Measurements from ENCODE around the gene PFDN1. TPM values are rescaled to one million over a fixed set of nuclear protein-coding genes. Genes with fewer than 3 reads are reported as not detected.

PFDN1 gene
- total RNA-seq, 1 donor from 2014 or later, result 41.5 TPM

DNA sequence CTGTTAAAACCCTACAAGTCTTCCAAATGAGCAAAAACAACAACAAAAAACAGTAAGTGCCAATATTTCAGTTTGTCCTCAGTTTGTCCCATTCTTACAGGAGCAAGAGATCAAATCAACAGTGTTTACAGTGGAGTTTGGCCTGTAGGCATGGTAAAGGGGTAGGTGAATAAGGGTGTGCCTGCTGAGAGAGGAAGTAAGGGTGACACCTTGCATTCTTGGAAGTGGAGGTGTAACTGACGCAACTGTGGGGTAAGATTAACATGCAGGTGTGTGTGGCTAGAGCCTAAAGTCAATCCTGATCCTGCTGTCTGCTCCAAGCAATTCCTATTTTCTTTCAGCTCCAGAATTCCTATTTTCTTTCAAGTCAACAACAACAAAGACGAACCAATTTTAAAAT lies 43.4 kb downstream of the PFDN1 start:
- no peak for DNase-seq (ENCODE audit: low spot score)

DNA sequence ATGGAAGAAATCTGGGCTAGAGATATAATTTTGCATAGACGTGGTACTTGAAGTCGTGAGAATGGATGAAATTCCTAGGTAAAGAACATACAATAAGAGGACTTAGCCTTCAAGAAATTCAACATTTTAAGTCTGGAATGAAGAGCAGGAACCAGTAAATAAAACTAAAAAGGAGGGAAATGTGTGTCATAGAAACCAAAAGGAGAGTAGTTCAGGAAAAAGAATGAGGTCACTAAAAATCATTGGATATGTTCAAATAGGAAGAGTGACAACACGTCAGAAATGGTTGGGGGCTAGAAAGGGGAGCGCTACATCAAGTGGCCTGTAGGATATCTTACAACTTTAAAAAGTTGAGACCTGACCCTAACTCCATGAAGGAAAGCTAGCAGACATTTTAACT lies 44.0 kb downstream of the PFDN1 start:
- DNase-seq (ENCODE audit: low spot score), result no peak

DNA sequence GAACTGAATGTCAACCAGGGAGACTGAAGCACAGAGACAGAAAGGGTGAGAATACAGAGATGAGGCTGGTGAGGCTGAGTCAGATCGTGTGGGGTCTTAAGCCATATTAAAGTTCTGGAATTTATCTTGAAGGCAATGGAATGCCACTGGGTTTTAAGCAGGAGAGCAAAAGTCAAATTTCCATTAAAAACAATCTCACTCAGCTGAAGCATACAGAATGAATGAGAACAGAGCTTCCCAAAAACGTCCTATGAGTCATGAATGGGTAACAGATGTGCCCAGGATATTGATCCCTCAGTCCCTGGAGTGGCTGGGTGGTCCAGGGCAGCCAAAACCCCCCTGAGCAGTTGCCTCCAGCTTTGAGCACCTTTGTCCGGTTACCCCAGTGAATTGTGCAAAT lies 44.9 kb downstream of the PFDN1 start:
- no peak for DNase-seq (ENCODE audit: low spot score)

DNA sequence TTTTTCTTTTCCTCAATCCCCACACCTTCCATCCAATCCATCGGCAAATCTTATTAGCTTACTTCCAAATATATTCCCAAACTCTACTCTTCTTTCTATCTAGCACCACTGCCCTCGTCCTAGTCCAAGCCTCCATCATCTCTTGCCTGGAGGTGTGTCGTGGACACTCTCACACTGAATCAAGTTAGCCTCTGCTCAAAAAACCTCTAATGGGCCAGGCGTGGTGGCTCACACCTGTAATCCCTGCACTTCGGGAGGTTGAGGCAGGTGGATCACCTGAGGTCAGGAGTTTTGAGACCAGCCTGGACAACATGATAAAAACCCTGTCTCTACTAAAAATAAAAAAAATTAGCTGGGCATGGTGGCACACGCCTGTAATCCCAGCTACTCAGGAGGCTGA lies 46.2 kb downstream of the PFDN1 start:
- DNase-seq (ENCODE audit: low spot score), result no peak

DNA sequence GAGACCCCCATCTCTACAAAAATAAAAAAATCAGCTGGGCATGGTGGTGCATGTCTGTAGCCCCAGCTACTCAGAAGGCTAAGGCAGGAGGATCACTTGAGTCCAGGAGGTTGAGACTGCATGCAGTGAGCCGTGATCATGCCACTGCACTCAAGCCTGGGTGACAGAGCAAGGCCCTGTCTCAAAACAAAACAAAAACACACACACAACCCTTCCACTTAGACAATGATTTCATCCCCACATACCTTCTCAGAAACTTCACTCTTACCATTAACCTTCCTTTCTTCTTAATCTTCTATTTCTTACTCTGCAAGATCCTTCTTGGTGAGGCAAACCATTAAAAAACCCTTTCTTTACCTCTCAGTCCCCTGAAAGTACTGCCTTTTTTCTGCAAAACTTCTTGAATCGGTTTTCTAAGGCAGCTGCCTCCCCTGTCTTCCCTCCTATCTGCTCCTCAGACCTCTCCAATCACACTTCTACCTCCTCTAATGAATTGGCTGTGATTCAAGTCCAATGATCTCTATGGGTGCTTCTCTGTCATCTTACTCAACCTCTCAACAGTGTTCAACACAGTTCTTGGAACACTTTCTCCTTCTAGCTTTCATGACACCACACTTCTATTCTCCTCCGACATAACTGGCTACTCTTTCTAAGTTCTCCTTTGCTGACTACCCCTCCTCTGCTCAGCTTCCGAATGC lies 47.3 kb downstream of the PFDN1 start:
- no peak for DNase-seq (ENCODE audit: low spot score)

DNA sequence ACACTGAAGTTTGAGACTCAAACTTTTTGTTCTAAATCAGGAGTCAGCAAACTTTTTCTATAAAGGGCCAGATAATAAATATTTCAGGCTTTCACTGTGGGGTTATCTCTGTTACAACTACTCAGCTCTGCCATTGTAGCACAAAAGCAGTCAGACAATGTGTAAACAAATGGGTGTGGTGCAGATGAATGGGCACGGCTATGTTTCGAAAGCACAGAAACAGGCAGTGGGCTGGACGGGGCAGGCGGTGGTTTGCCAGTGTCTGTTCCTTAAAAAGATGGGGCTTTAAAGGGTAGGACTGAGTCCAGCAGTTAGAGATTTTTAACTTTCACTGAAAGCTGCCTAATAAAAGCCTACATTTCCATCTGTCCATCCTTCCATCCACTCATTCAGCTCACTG lies 48.9 kb downstream of the PFDN1 start:
- peak; percentile 52 for DNase-seq (ENCODE audit: low spot score)

DNA sequence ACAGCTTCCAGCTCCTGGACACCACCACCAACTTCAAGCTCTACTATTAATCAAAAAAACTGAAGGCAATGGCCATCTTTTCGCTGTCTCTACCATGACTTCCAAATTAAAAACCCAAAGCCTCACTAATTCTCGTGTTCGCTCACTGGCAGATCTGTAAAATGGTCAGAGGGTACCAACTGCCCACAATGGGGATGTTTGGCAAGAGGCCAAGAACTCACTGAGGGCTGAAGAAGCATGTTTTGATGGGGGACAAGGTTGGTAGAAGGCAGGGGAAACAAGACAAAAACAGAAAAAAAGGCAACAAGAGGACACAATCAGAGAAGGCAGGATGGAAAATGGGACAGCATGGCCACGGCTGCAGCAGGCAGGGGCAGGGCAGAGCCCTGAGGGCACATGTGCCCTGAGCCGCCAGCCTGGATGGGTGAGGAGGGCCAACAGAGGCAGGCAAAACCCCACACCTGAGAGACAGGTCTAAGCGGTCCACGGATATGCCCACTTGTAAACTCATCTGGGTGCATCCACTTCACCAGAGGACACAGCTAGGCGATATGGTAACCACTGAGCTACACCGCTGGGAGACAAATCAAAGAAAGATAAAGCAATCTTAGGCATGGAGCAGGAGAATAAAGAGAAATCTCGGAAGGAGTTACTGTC lies 50.3 kb downstream of the PFDN1 start:
- no peak for DNase-seq (ENCODE audit: low spot score)

DNA sequence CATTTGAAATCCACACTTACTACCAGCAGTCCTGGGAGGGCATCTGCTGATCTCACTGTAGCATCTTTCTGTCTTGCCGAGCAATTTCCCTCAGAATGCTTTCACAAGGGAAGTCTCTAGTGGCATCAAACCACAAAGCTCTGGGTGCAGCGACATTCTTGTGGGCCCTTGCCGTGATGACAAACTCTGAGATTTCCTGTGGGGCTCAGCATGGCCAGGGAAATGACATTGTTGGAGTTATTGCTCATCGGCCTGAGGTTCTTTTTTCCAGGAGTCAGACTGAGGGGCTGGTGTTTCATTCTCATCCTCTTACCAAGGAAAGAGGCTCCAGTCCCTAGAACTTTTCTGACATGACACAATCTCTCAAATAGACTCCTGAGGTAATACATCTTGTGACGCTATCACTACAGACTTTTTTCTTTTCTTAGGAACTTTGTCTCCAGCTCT lies 51.4 kb downstream of the PFDN1 start:
- DNase-seq (ENCODE audit: low spot score), result no peak

DNA sequence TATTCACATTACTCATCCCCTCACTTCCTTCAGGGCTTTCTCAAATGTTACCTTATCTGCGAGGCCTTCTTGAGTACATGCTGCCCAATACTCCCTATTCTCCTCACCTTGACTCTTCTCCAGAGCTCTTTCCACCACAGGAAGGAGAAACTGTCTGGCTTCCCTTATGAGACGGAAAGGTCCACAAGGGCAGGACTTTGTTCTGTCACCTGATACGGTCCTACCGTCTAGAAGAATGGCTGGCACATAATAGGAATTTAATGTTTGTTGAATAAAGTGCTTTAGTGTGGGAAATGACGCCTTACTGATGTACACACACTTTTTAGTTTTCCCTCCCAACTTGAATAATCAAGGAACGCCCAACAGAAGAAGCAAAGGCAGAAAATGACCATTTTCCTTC lies 52.5 kb downstream of the PFDN1 start:
- no peak for DNase-seq (ENCODE audit: low spot score)

DNA sequence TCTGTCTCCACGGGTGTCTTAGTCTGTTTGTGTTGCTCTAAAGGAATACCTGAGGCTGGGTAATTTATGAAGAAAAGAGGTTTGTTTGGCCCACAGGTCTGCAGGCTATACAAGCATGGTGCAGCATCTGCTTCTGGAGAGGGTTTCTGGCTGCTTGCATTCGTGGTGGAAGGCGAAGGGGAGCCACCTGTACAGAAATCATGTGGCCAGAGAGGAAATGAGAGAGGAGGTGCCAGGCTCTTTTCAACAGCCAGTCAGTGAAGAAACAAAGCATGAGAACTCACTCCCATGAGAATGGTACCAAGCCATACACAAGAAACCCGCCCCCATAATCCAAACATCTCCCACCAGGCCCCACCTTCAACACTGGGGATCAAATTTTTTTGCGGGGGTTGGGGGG lies 53.4 kb downstream of the PFDN1 start:
- DNase-seq (ENCODE audit: low spot score), result no peak

DNA sequence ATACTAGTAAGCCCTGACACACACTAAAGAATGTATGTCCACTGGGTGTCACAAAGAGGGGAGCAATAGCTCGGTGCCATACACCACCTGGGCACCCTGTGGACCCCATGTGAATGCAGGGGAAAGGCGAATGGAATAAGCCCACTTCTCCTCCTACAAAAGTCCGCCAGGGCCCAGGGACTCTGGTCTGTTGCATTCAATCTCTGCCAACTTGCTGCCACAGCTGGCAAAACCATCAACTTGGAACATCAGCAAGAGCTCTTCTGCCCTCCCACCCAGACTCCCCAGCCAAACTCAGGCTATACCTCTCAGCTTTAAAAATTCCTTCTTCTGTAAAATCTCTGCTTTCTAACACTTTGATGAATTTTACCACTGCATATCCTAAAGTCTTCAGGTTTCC lies 54.5 kb downstream of the PFDN1 start:
- no peak for DNase-seq (ENCODE audit: low spot score)

DNA sequence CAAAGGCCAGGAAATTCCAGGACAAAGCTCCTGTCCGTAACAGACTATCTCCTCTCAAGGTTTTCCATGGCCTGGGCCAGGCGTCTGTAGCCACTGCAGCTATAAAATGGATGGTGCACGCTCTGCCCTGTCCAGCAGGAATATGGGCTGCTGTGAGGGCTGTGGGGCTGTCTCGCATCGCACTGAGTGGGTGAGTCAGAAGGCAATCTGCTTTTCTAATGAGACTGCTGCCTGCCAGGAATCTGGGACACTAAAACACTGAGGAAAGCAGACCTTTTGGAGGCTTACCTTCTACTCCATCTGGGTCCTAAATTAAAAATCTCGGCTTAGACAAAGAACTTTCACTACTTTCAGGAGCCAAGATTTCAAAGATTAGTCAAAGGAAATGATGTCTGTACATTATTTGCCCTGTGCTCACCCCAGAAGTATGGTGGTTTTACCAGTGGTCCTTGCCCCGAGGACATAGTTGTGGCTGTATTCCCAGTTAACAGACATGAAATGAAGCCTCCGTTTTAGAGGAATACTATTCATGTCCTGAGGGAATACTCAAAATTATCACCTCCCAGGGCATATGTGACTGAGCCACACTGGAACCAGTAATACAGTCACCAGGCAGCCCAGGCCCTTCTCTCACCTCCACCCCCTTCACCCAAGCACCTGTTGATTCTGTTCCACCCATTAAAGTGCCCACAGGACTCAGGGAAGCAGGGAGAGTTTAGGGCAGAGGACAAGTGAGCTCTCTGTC lies 56.4 kb downstream of the PFDN1 start:
- DNase-seq (ENCODE audit: low spot score), result peak; percentile 49

DNA sequence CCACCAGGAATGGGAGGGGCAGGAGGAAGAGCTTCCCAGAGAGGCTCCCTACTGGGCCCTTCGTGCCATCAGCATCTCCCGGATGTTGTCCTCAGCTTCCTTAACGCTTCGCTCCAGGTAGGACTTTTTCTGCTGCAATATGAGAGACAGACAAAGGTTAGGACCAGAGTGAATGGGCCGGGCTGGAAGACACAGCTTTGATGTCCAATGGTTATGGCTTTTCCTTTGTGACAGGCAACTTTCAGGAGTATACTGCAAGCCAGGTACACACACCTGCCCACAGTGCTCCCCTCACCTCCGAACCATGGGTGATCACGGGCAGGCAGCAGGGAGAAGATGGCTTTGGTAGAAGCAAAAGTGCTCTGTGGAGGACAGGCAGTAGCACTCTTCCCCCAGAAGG lies 57.0 kb downstream of the PFDN1 start:
- no peak for DNase-seq (ENCODE audit: low spot score)

DNA sequence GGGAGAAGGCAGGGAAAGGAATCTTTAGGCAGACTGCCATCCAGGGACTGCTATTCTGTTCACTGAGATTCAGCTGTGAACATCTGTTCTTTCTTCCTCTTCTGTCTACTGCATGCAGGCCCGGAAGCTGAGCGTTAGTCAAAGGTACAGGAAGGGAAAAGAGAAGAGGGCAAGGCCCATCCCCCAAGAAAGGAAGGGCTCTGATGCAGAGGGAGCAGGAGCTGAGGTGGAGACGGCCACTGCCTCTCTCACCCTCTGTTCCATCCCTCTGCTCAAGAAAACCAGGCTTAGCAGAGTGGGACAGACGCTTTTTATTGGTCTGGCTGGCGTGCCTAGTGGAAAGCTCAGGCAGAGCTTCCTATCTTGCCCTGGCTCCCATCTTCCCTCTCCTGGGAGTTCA lies 57.6 kb downstream of the PFDN1 start:
- no peak for DNase-seq (ENCODE audit: low spot score)

DNA sequence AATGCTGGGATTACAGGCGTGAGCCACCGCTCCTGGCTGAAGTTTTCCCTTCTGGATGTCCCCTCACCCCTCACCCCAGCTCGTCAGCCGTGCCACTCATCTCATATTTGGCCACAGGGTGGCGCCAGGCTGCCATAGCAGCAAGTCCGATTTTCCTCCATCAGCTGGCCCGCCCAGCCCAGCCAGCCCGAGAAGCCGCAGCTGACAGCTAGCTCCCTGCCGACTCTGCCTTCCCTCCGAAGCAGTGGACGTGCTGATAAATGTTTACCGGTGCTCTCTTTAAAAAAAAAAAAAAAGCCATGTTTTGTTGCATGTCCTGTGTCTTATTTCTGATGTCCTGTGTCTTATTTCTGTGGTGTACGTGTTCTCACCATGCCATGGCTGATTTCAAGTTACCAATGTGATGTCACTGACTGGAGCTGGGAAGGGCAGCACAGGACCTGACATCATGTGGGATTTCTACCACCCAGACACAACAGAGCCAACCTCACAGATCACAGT lies 58.3 kb downstream of the PFDN1 start:
- peak; percentile 88 for DNase-seq (ENCODE audit: low spot score)

DNA sequence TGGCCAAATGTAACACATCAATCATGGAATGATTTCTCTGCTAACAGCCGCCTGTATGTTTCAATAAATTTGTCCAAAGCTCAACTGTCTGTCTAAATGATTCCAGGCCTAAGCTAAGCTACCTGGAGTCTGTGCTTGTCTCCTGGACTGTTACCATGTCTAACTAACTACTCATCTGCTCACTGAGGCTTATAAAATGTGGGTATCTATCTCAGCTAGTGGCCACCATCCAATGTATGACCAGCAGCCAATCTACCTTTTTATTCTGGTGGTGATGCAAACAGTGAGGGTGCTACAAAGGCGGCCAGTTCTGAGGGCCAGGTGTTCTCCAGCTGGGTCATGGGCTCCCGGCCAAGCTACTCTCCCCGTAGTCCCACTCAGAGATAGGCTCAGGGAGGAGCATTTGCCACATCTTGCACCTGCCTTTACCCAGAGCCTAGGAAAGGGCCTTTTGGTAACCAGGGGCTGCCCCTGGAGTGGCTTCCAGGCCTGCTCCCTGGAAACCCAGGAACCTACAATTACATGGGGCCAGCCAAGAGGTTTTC lies 59.1 kb downstream of the PFDN1 start:
- no peak for DNase-seq (ENCODE audit: low spot score)

DNA sequence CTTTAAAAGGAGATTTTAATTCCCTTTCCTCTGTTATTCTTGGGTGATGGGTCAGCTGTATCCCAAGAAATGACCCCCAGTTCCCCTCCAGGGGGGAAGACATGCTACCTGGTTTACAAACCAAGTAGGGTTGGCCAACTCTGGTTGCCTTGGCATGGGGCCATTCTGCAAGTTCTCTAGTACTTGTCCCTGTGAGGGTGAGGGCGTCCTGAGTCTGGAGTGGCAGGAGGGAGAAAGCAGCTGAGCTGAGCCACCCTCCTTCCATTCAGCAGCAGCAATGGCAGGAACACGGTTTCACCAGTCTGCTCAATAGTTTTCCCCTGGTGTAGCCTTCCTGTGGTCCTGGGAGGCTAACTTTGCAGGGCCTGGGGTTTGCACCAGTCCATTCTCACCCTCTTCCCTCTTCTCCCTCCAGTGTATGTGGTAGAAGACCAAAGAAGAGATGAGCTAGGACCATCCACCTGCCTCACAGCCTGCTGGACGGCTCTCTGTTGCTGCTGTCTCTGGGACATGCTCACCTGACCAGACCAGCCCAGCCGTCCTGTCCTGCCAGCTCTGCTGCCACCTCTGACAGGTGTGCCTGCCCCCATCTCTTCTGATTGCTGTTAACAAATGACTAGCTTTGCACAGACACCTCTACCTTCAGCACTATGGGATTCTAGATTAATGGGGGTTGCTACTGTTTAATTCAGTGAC lies 59.9 kb downstream of the PFDN1 start:
- DNase-seq (ENCODE audit: low spot score), result no peak

DNA sequence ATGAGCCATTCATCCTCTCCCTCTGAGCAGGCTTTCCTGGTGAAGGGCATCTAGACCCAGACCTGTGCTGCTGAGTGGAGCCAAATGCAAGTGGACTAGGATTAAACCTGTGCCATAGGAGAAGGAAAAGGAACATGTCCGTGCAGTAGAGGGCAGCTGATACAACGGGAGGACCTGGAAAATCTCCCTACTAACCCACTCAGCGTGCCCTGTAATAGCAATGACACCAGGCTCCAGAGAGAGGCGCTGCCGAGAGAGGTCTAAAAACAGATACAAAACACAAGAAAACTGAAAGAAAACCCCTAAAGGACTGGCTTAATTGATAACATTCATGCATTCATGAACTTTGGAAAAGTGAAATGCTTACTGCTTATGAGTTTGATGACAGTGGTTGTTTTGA lies 60.8 kb downstream of the PFDN1 start:
- DNase-seq (ENCODE audit: low spot score), result no peak

DNA sequence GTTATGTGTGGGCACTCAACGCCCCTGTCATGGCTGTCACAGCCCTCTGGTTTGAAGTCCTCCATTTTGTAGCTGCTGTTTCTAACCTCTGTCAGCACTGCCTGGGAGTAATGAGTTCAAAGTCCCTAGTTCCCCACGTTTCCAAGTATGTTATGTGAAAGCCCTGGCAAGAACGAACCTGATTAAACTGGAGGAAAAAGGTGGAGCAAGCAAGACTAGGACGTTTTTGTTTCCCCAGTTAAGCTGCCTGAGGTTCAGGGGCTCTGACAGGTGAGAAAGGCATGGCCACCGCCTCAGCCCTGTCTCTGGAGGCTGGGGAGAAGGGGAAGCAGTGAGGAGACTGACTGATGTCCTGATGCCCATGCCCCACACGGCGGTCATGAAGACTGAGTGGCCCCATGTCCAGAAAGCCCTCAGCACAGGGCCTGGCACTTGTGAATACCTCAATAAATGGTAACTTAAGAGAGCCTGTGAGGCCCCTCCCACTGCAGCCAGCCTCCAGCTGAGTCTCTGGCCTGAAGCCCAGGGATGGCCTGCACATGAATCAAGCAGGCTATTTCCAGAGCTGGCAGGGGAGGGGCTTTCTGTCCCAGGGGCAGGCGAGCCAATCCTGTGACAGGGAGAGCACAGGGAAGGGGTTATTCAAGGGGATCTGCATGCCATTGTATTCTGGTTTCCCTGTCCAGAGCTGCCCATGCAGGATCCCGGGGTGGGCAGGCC lies 61.8 kb downstream of the PFDN1 start:
- peak; percentile 92 for DNase-seq (ENCODE audit: low spot score)

DNA sequence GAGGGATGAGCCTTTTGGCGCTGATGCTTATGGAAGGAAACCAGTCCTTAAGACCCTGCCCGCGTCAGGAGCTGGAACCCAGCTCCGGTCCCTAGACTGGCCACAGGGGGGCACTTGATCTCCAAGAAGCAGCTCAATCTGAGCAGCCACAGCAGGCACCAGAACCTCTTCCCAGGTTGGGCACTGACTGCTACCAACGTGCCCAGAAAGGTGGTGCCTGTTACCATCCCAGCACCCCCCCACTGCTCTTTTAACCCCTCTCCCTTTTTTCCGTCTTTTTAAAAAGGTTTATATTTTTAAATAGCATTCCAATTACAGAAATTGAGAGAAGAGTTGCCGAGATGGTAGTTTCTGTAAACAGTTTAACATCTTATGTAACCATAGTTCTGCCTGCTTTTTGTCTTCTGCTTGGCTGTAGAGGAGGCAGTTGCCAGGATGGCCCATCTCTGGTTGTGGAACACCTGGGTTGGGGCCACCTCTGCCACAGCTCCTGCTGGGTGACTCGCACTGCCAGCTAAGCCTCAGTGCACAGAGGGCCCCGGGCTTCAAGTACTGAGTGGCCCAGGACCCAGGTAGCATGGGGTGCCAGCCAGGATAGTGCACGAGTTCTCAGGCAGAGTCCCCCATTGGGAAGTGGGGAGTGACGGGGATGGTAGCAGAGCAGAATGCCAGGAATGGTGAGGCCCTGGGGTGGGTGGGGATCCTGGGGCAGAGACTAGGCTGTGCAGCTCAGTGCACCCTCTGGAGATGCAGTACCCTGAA lies 62.8 kb downstream of the PFDN1 start:
- DNase-seq (ENCODE audit: low spot score), result peak; percentile 59

All from ureter (tissue), 1 donor.